CD4-positive, alpha-beta T cell (primary cell): ENCODE data around the gene BLCAP. TPM values are rescaled to one million over a fixed set of nuclear protein-coding genes. Genes with fewer than 3 reads are reported as not detected.

Source experiments
- ATAC-seq: fragments of 200-7000 bp; cut with Tn5 transposase; one replicate; pipeline ENCODE4 v1.10.0; 2022; ENCODE audit warnings: mild to moderate bottlenecking; ENCODE audit not compliant: poor library complexity
- CTCF ChIA-PET: fragments of 350-600 bp; sonication (Branson Sonifier 250); formaldehyde crosslinking; loops from one replicate; lab custom pipeline; 2021; ENCODE audit warnings: antibody characterized with exemption, inconsistent platforms; lab: Charles Lee
- POLR2A ChIA-PET: fragments of 350-600 bp; sonication (Branson Sonifier 250); formaldehyde crosslinking; loops from one replicate; lab custom pipeline; 2021; ENCODE audit warnings: antibody characterized with exemption, inconsistent platforms; lab: Charles Lee
- DNase-seq, 14 experiments: peaks; one replicate each; pipeline ENCODE4 v3.0.0-alpha.2; 2013 to 2020; ENCODE audit warnings: mixed read lengths in 2 of 14
- H3K27ac ChIP-seq, 2 donors: one replicate each; pipeline versions ENCODE4 v1.5.1 to v1.7.0; 2013; ENCODE audit warnings: low read length in 2 of 2, low read depth in 1 of 2, mild to moderate bottlenecking in 1 of 2
- H3K27me3 ChIP-seq, 2 experiments: 1 replicate in 1 of 2; 2 replicates in 1 of 2; pipeline versions ENCODE4 v1.6.1 to v1.7.0; 2013; ENCODE audit warnings: low read length in 2 of 2, control low read depth in 1 of 2, mild to moderate bottlenecking in 1 of 2, moderate library complexity in 1 of 2; ENCODE audit not compliant: insufficient read depth in 2 of 2, control insufficient read depth in 1 of 2
- H3K36me3 ChIP-seq: one replicate; pipeline ENCODE4 v1.6.1; 2013; ENCODE audit warnings: low read length, control low read depth; ENCODE audit not compliant: insufficient read depth
- H3K4me1 ChIP-seq: one replicate; pipeline ENCODE4 v1.6.1; 2013; ENCODE audit warnings: low read length, control low read depth; ENCODE audit not compliant: insufficient read depth
- H3K4me3 ChIP-seq: one replicate; pipeline ENCODE4 v1.5.1; 2013; ENCODE audit warnings: mild to moderate bottlenecking, low read length, moderate library complexity
- H3K9me3 ChIP-seq, 2 experiments: 1 replicate in 1 of 2; 2 replicates in 1 of 2; pipeline versions ENCODE4 v1.6.1 to v1.7.0; 2013; ENCODE audit warnings: low read length in 2 of 2, mild to moderate bottlenecking in 2 of 2, control low read depth in 1 of 2, moderate library complexity in 1 of 2; ENCODE audit not compliant: control insufficient read depth in 1 of 2, insufficient read depth in 1 of 2
- H3K27ac Mint-ChIP-seq: one replicate; pipeline ENCODE4 v1.8.0; 2020; ENCODE audit warnings: mixed read lengths
- H3K27me3 Mint-ChIP-seq: one replicate; pipeline ENCODE4 v1.8.0; 2021; ENCODE audit warnings: mixed read lengths
- H3K36me3 Mint-ChIP-seq: one replicate; pipeline ENCODE4 v1.8.0; 2021; ENCODE audit warnings: low read depth, mixed read lengths
- H3K4me1 Mint-ChIP-seq: one replicate; pipeline ENCODE4 v1.8.0; 2021; ENCODE audit warnings: low read depth, mixed read lengths
- H3K4me3 Mint-ChIP-seq: one replicate; pipeline ENCODE4 v1.8.0; 2020; ENCODE audit warnings: mild to moderate bottlenecking, mixed read lengths
- H3K9me3 Mint-ChIP-seq: one replicate; pipeline ENCODE4 v1.8.0; 2020; ENCODE audit warnings: mixed read lengths
- intact Hi-C, 2 experiments: fragments of 100-400 bp; cut with DNase I in 1 of 2; cut with micrococcal nuclease in 1 of 2; formaldehyde crosslinking; loops; one replicate each; pipeline versions ENCODE4 v1.15.1 to v1.9.0; 2023 to 2025; cut with DNase I, micrococcal nuclease
- total RNA-seq, 174 experiments: library from RNA in 2 of 174; stranded (reverse) in 2 of 174; gene quantifications; one replicate each; pipeline ENCODE4 v1.2.3 and lab custom pipeline; 2021 to 2026
- TF ChIP-seq, protein P1 (sequence below): fragments of 200-600 bp; IDR thresholded peaks from one replicate; pipeline ENCODE4 v1.8.0; 2022; ENCODE audit warnings: antibody characterized with exemption, mild to moderate bottlenecking

BLCAP gene
- total RNA-seq, 2 experiments from 2014 or later, result 59.4 to 60.1 TPM

DNA sequence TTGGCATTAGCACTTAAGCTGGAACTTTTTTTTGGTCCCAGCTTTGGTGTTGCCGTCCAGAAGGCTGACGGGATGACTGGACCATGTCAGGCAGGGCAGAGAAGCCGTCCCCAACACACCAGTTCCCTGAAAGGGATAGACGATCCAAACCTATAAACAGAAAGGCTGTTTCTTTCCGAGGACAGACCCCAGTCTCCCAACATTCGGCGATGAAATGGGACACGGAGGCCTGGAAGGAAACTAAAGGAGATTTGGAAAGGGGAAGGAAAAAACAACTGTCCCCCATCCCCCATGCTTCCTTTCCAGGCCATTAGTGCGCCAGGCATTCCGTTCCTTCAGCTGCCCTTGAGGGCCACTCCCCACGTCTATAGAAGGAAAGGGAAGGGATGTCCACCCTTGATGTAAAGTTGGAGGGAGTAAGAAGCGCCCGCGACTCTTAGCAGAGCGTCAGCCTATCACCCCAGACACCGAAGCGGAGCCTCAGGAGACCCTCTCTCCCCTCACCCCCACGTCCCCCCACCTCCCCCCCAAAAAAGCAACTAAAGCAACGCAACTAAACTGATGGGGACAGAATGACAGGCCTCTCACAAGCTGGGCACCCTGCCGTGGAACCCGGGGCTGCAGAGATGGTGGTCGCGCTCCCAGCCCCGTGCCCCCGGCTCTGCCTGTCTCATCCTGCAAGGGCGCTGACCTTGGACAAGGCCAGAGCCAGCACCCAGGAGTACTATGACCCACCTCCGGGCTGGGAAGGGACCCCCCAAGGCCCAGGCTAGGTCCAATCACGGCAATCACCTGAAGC lies 638 bp downstream of the BLCAP start:
- Mint-ChIP-seq H3K27me3 (no peaks in the 10 kb centered on the region), H3K4me3 (peak overlapping the region; percentile 94), H3K4me1 (peaks cover 53% of the 10 kb centered on the region), H3K9me3 (no peaks in the 10 kb centered on the region), H3K36me3 (peaks cover 22% of the 10 kb centered on the region), H3K27ac (peak overlapping the region; percentile 98)
- ATAC-seq (no peak), DNase-seq (peak in 2 of 14 experiments; percentile 20 to 31)
- ChIA-PET POLR2A (interaction anchor here (0.8 to 3.6 kb wide), 6 partner anchors 9 to 954 kb away, joined by 3 to 27 read pairs (median 4); partner anchors contain the start of genes MANBAL, MROH8, RPN2 and TGIF2), CTCF (no interaction called here)
- Histone ChIP-seq H3K4me1 (peaks cover 55% of the 10 kb centered on the region), H3K27me3 (no peaks in the 10 kb centered on the region), H3K4me3 (peak overlapping the region; percentile 100), H3K9me3 (no peaks in the 10 kb centered on the region), H3K36me3 (peaks cover 4% of the 10 kb centered on the region), H3K27ac (peak overlapping the region; percentile 99)
- TF ChIP-seq, protein P1, sequence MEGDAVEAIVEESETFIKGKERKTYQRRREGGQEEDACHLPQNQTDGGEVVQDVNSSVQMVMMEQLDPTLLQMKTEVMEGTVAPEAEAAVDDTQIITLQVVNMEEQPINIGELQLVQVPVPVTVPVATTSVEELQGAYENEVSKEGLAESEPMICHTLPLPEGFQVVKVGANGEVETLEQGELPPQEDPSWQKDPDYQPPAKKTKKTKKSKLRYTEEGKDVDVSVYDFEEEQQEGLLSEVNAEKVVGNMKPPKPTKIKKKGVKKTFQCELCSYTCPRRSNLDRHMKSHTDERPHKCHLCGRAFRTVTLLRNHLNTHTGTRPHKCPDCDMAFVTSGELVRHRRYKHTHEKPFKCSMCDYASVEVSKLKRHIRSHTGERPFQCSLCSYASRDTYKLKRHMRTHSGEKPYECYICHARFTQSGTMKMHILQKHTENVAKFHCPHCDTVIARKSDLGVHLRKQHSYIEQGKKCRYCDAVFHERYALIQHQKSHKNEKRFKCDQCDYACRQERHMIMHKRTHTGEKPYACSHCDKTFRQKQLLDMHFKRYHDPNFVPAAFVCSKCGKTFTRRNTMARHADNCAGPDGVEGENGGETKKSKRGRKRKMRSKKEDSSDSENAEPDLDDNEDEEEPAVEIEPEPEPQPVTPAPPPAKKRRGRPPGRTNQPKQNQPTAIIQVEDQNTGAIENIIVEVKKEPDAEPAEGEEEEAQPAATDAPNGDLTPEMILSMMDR, result no peak
- intact Hi-C loops, result loop anchor here (2.0 to 5.0 kb wide), 2 partner anchors 332 to 430 kb away; partner anchors contain the start of gene RBL1 (in 1 of the 2)

DNA sequence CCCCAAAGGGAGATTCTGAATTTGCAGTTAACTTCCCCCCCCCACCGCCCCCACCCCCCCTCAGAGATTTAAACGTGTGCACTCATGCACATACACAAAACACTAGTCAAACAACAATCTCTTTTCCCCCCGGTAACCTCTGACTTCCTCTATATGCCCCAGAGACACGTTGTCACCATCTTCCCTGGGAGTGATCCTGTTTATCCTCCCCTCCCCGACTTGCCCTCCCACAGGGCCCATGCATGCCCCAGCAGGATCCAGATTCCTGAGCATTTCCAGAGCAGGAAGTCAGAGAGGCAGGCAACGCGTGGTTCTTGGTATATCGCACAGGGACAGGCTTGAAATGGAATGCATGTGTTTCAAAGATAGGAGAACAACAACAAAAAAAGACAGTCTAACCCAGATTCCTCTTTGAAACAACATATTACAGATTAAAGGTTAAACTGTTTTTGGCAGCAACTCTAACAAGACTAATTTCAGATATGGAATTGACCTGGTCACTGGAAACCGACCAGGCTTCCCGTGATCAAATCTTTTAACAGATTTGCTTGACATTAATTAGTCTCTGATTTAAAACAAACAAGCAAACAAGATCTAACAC lies 1.3 kb downstream of the BLCAP start:
- H3K36me3 ChIP-seq, result peaks cover 4% of the 10 kb centered on the region
- peak overlapping the region; percentile 100 for H3K4me3 ChIP-seq
- peak in 1 of 14 experiments; percentile 19 for DNase-seq
- ChIA-PET CTCF (no interaction called here), POLR2A (interaction anchor here (2.6 to 3.6 kb wide), 2 partner anchors 237 to 348 kb away, joined by 11 to 27 read pairs; partner anchors contain the start of genes MANBAL, MROH8 and RPN2)
- Mint-ChIP-seq H3K9me3 (no peaks in the 10 kb centered on the region), H3K27me3 (no peaks in the 10 kb centered on the region), H3K27ac (peak overlapping the region; percentile 98), H3K4me1 (peaks cover 59% of the 10 kb centered on the region), H3K36me3 (peaks cover 27% of the 10 kb centered on the region), H3K4me3 (peak overlapping the region; percentile 94)
- H3K27ac ChIP-seq, result no peak overlapping the region
- intact Hi-C loops, result loop anchor here (2.0 to 5.0 kb wide), 2 partner anchors 332 to 429 kb away; partner anchors contain the start of gene RBL1 (in 1 of the 2)
- H3K9me3 ChIP-seq, result peaks cover 0 to 3% of the 10 kb centered on the region in 2 experiments
- TF ChIP-seq, protein P1, result no peak
- no peak for ATAC-seq
- H3K27me3 ChIP-seq, result no peaks in the 10 kb centered on the region
- H3K4me1 ChIP-seq, result peaks cover 58% of the 10 kb centered on the region

DNA sequence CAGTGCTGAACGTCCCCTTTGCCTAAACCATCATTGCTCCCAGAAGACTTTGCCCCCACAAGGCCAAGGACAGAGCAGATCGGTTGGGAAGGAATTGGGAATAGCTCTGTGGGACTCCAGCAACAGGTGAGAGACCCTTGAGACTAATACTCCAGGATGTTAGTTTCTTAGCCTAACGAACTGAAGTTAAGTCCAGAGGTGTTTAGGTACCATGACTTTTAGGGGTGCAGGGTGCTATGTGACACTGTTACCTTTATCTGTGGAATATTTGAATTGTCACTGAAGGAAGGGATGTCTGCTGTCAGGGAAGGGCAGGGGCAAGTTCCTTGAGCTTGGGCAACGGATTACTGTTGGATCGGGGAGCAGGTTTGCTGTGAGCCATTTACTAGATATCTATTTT lies 1.9 kb downstream of the BLCAP start:
- peaks cover 59% of the 10 kb centered on the region for H3K4me1 ChIP-seq
- DNase-seq, result peak in 1 of 14 experiments; percentile 16
- H3K27ac ChIP-seq, result no peak overlapping the region
- H3K27ac Mint-ChIP-seq, result peak overlapping the region; percentile 98
- no peak overlapping the region for H3K4me3 ChIP-seq
- no peaks in the 10 kb centered on the region for H3K9me3 Mint-ChIP-seq
- H3K27me3 ChIP-seq, result no peaks in the 10 kb centered on the region
- intact Hi-C loops, result loop anchor here (2.0 to 5.0 kb wide), 2 partner anchors 331 to 429 kb away; partner anchors contain the start of gene RBL1 (in 1 of the 2)
- ATAC-seq, result no peak
- ChIA-PET POLR2A (no interaction called here), CTCF (no interaction called here)
- H3K4me3 Mint-ChIP-seq, result peak overlapping the region; percentile 94
- peaks cover 0 to 8% of the 10 kb centered on the region in 2 experiments for H3K9me3 ChIP-seq
- peaks cover 60% of the 10 kb centered on the region for H3K4me1 Mint-ChIP-seq
- TF ChIP-seq, protein P1, result no peak
- no peaks in the 10 kb centered on the region for H3K27me3 Mint-ChIP-seq
- H3K36me3 Mint-ChIP-seq, result peaks cover 27% of the 10 kb centered on the region
- peaks cover 6% of the 10 kb centered on the region for H3K36me3 ChIP-seq
